Measurements from ENCODE around the gene ARL6IP6.

- TF ChIP-seq CTCF (IDR thresholded peaks at IDR 0.05) (no peak), POLR2A (IDR thresholded peaks at IDR 0.05) (no peak), POLR2AphosphoS5 (IDR thresholded peaks at IDR 0.05) (no peak), EP300 (IDR thresholded peaks at IDR 0.05) (no peak)
Measured at GRCh38 chr2:152695763-152696162, 22.7 kb upstream of the ARL6IP6 start.
